ENCODE measurements around the gene OTUD5. TPM values are rescaled to one million over a fixed set of nuclear protein-coding genes. Genes with fewer than 3 reads are reported as not detected.

OTUD5 gene
- total and polyA plus RNA-seq, 2 of the 13 experiments (the other 11 are each of a cell fraction or from before 2014, with no cell fraction given): 18.4 to 42.2 TPM

GRCh38 chrX:48961585-48962091 is 4.2 kb upstream of the OTUD5 start:
- Histone ChIP-seq H3K9ac (ENCODE audit: insufficient read depth, low read depth, low read length) (peak overlapping the region; percentile 22; the same call in 1 of the 2 replicates), H4K20me1 (ENCODE audit: insufficient read depth, low read length) (no peaks in the 10 kb centered on the region), H3K9me3 (ENCODE audit: low read length) (no peaks in the 10 kb centered on the region), H2AFZ (ENCODE audit: low read length) (peak overlapping the region; percentile 27), H3K4me3 (replicated peaks in 1 of 3; ENCODE audit: insufficient read depth in 1 of 3, low read depth in 2 of 3, low read length in 3 of 3) (peak overlapping the region in 2 of 3 experiments; percentile 18 to 43; a peak in 3 of 6 replicates), H3K4me2 (ENCODE audit: low read depth, low read length) (peak overlapping the region; percentile 62), H3K27me3 (ENCODE audit: control insufficient read depth in 1 of 2, insufficient read depth in 2 of 2, low read length in 2 of 2) (no peaks in the 10 kb centered on the region), H3K4me1 (ENCODE audit: insufficient read depth, low read length) (peaks cover 34% of the 10 kb centered on the region), H3K27ac (ENCODE audit: extremely low read length, insufficient read depth, low read length) (peak overlapping the region; percentile 57), H3K36me3 (replicated peaks in 1 of 2; ENCODE audit: control insufficient read depth in 1 of 2, insufficient read depth in 2 of 2, low read length in 2 of 2) (no peaks in the 10 kb centered on the region), H3K79me2 (ENCODE audit: insufficient read depth, low read length) (peaks cover 4% of the 10 kb centered on the region)
- in situ Hi-C loops (cut with HindIII; ENCODE audit: extremely low pct_ligation_motif_present, low pct_unique_long_range_greater_than_20kb) (no loop called here), intact Hi-C loops (cut with micrococcal nuclease; ENCODE audit: unreplicated experiment) (no loop called here)
- peak; percentile 65 for FAIRE-seq
- peak; percentile 47 for DNase-seq (ENCODE audit: low spot score)
- BruUV-seq (replicated peaks): no TSS peak
- ChIA-PET CTCF (ENCODE audit: low intra/inter-chr PET ratio, low total read pairs) (no interaction called here), POLR2A (interaction anchor here (0.9 to 1.7 kb wide), 3 partner anchors 41 to 229 kb away, joined by 3 to 8 read pairs (median 5); partner anchors contain the start of genes GRIPAP1 and TFE3)
- ATAC-seq: peak; percentile 62
- 0% methylated on average over 2 of the region's 5 CpGs for WGBS (ENCODE audit: low lambda C conversion rate)
- TF ChIP-seq ZNF792 (CRISPR knock-in tag; IDR thresholded peaks at IDR 0.05) (peak; percentile 64; the same call in 1 of the 2 replicates), SNRNP70 (IDR thresholded peaks at IDR 0.05; ENCODE audit: low read depth, low read length) (no peak), ZNF777 (CRISPR knock-in tag; IDR thresholded peaks at IDR 0.05) (no peak), SOX6 (IDR thresholded peaks at IDR 0.05) (no peak), SOX6 (CRISPR knock-in tag; IDR thresholded peaks at IDR 0.05) (peak; percentile 12; the same call in 1 of the 2 replicates), ZNF292 (CRISPR knock-in tag; IDR thresholded peaks at IDR 0.05; ENCODE audit: borderline replicate concordance, low read depth) (peak; percentile 33; the same call in 1 of the 2 replicates), ZNF33A (CRISPR knock-in tag; IDR thresholded peaks at IDR 0.05; ENCODE audit: borderline replicate concordance) (no peak), TEAD3 (CRISPR knock-in tag; optimal IDR thresholded peaks at IDR 0.05; ENCODE audit: borderline replicate concordance) (peak; percentile 57), LCORL (IDR thresholded peaks at IDR 0.05) (no peak), LCORL (CRISPR knock-in tag; IDR thresholded peaks at IDR 0.05) (0 out of 2 replicates have a peak, but pooled peaks have one; percentile 19), ZFX (CRISPR knock-in tag; IDR thresholded peaks at IDR 0.05; ENCODE audit: low read depth) (peak; percentile 52; the same call in 1 of the 2 replicates), FOXP1 (IDR thresholded peaks at IDR 0.05) (no peak), FOXP1 (CRISPR knock-in tag; IDR thresholded peaks at IDR 0.05) (no peak), PHF8 (CRISPR knock-in tag; IDR thresholded peaks at IDR 0.05) (0 out of 2 replicates have a peak, but pooled peaks have one; percentile 16), UBTF (CRISPR knock-in tag; IDR thresholded peaks at IDR 0.05) (peak; percentile 34; the same call in 1 of the 2 replicates), ZNF616 (CRISPR knock-in tag; IDR thresholded peaks at IDR 0.05; ENCODE audit: low read depth) (no peak), ARNT (IDR thresholded peaks at IDR 0.05) (no peak), RARA (CRISPR knock-in tag; IDR thresholded peaks at IDR 0.05) (no peak), ZNF687 (CRISPR knock-in tag; IDR thresholded peaks at IDR 0.05) (peak; percentile 48), TERF1 (CRISPR knock-in tag; IDR thresholded peaks at IDR 0.05) (no peak)
